SK-N-SH treated with all-trans-retinoic acid at 6 μM for 48 hours (cell line): Measurements from ENCODE around the gene DUXA.

Source experiments
- ATAC-seq: fragments of 200-7000 bp; cut with Tn5 transposase; 3 replicates; pipeline ENCODE4 v1.9.1; 2020; ENCODE audit warnings: mild to moderate bottlenecking, moderate library complexity
- ARNTL ChIP-seq: fragments of 450-650 bp; formaldehyde crosslinking; IDR thresholded peaks from 2 replicates; pipeline ENCODE4 v1.5.0; 2020; ENCODE audit warnings: low read depth, mild to moderate bottlenecking, moderate library complexity, borderline replicate concordance
- BACH2 ChIP-seq: fragments of 250-450 bp; sonication (Bioruptor Pico); IDR thresholded peaks from 2 replicates; pipeline ENCODE4 v1.9.0; 2021; ENCODE audit warnings: mild to moderate bottlenecking, borderline replicate concordance
- CSDC2 ChIP-seq: fragments of 250-450 bp; sonication (Bioruptor Pico); IDR thresholded peaks from 2 replicates; pipeline ENCODE4 v1.5.0; 2020; ENCODE audit warnings: mild to moderate bottlenecking, moderate library complexity
- GLIS3 ChIP-seq: fragments of 250-450 bp; sonication (Bioruptor Pico); IDR thresholded peaks from 2 replicates; pipeline ENCODE4 v1.5.0; 2020; ENCODE audit warnings: mild to moderate bottlenecking, moderate library complexity
- PATZ1 ChIP-seq: fragments of 250-450 bp; sonication (Bioruptor Pico); IDR thresholded peaks from 2 replicates; pipeline ENCODE4 v1.8.0; 2020; ENCODE audit warnings: mild to moderate bottlenecking, moderate library complexity, borderline replicate concordance
- POU6F1 ChIP-seq: fragments of 250-450 bp; sonication (Bioruptor Pico); IDR thresholded peaks from 2 replicates; pipeline ENCODE4 v1.8.0; 2021; ENCODE audit warnings: low read depth, mild to moderate bottlenecking, moderate library complexity, borderline replicate concordance
- RARB ChIP-seq: fragments of 250-450 bp; sonication (Bioruptor Pico); IDR thresholded peaks from 2 replicates; pipeline ENCODE4 v1.8.0; 2021; ENCODE audit warnings: mild to moderate bottlenecking, moderate library complexity
- SNAI2 ChIP-seq: fragments of 250-450 bp; sonication (Bioruptor Pico); IDR thresholded peaks from 2 replicates; pipeline ENCODE4 v1.5.0; 2020; ENCODE audit warnings: mild to moderate bottlenecking, moderate library complexity
- TOX ChIP-seq: fragments of 250-450 bp; sonication (Bioruptor Pico); IDR thresholded peaks from 2 replicates; pipeline ENCODE4 v1.8.0; 2021; ENCODE audit warnings: mild to moderate bottlenecking, moderate library complexity, borderline replicate concordance
- TSHZ2 ChIP-seq: fragments of 250-450 bp; sonication (Bioruptor Pico); IDR thresholded peaks from 2 replicates; pipeline ENCODE4 v1.5.0; 2020; ENCODE audit warnings: mild to moderate bottlenecking, moderate library complexity
- ZFP3 ChIP-seq: fragments of 250-450 bp; sonication (Bioruptor Pico); IDR thresholded peaks from 2 replicates; pipeline ENCODE4 v1.5.0; 2020; ENCODE audit warnings: mild to moderate bottlenecking, moderate library complexity
- ZFP30 ChIP-seq: fragments of 450-650 bp; formaldehyde crosslinking; IDR thresholded peaks from 2 replicates; pipeline ENCODE4 v1.5.0; 2022; ENCODE audit warnings: mild to moderate bottlenecking, moderate library complexity
- ZNF565 ChIP-seq: fragments of 450-650 bp; formaldehyde crosslinking; conservative IDR thresholded peaks from 2 replicates; pipeline ENCODE4 v1.5.0; 2020; ENCODE audit warnings: low read depth, mild to moderate bottlenecking, moderate library complexity
- ZNF70 ChIP-seq: fragments of 450-650 bp; formaldehyde crosslinking; IDR thresholded peaks from 2 replicates; pipeline ENCODE4 v1.5.0; 2020; ENCODE audit warnings: mild to moderate bottlenecking, moderate library complexity
- ZNF8 ChIP-seq: fragments of 450-650 bp; formaldehyde crosslinking; IDR thresholded peaks from 2 replicates; pipeline ENCODE4 v1.5.0; 2020; ENCODE audit warnings: mild to moderate bottlenecking, moderate library complexity

DUXA gene

GRCh38 chr19:57106722-57107235 is 60.5 kb downstream of the DUXA start:
- TF ChIP-seq RARB (CRISPR knock-in tag) (no peak), ZNF70 (CRISPR knock-in tag) (no peak), ZFP30 (CRISPR knock-in tag) (no peak), ZNF8 (CRISPR knock-in tag) (no peak), ZFP3 (CRISPR knock-in tag) (no peak), SNAI2 (no peak), TOX (CRISPR knock-in tag) (no peak), POU6F1 (CRISPR knock-in tag) (no peak), TSHZ2 (no peak), ZNF565 (no peak), GLIS3 (no peak)
- TF ChIP-seq, all 23 proteins: peak for 0
- no peak for ATAC-seq

- no peak for ATAC-seq
- TF ChIP-seq ARNTL (no peak), TSHZ2 (no peak), ZNF70 (CRISPR knock-in tag) (no peak), PATZ1 (CRISPR knock-in tag) (no peak), CSDC2 (CRISPR knock-in tag) (no peak), BACH2 (no peak)
These were observed 61.1 kb downstream of the DUXA start for GRCh38 chr19:57105976-57106721.
